ENCODE measurements around the gene EVI2B. TPM values are rescaled to one million over a fixed set of nuclear protein-coding genes. Genes with fewer than 3 reads are reported as not detected.

EVI2B gene
- total RNA-seq, 2 experiments from 2014 or later: 99.1 to 102 TPM

- intact Hi-C loops (cut with DNase I, micrococcal nuclease): loop anchor here in 1 of 2 experiments (10.0 kb wide), 1 partner anchor 65 kb away; the partner anchor contains the start of gene EVI2A
- H3K9me3 Mint-ChIP-seq: no peaks in the 10 kb centered on the region
- H3K4me1 Mint-ChIP-seq (ENCODE audit: low read depth): no peaks in the 10 kb centered on the region
- DNase-seq (no peak), ATAC-seq (ENCODE audit: poor library complexity) (no peak)
- Histone ChIP-seq H3K36me3 (ENCODE audit: insufficient read depth, low read length) (peaks cover 4% of the 10 kb centered on the region), H3K27me3 (ENCODE audit: control insufficient read depth in 1 of 2, insufficient read depth in 2 of 2, low read length in 2 of 2) (no peaks in the 10 kb centered on the region), H3K27ac (ENCODE audit: low read depth in 1 of 2, low read length in 2 of 2) (no peak overlapping the region), H3K4me3 (ENCODE audit: low read length) (no peak overlapping the region), H3K4me1 (ENCODE audit: insufficient read depth, low read length) (no peaks in the 10 kb centered on the region), H3K9me3 (ENCODE audit: control insufficient read depth in 1 of 2, insufficient read depth in 1 of 2, low read length in 2 of 2) (no peaks in the 10 kb centered on the region)
- ChIA-PET POLR2A (no interaction called here), CTCF (no interaction called here)
- no peaks in the 10 kb centered on the region for H3K27me3 Mint-ChIP-seq
- H3K27ac Mint-ChIP-seq: no peak overlapping the region
- TF ChIP-seq, protein P1, sequence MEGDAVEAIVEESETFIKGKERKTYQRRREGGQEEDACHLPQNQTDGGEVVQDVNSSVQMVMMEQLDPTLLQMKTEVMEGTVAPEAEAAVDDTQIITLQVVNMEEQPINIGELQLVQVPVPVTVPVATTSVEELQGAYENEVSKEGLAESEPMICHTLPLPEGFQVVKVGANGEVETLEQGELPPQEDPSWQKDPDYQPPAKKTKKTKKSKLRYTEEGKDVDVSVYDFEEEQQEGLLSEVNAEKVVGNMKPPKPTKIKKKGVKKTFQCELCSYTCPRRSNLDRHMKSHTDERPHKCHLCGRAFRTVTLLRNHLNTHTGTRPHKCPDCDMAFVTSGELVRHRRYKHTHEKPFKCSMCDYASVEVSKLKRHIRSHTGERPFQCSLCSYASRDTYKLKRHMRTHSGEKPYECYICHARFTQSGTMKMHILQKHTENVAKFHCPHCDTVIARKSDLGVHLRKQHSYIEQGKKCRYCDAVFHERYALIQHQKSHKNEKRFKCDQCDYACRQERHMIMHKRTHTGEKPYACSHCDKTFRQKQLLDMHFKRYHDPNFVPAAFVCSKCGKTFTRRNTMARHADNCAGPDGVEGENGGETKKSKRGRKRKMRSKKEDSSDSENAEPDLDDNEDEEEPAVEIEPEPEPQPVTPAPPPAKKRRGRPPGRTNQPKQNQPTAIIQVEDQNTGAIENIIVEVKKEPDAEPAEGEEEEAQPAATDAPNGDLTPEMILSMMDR (IDR thresholded peaks at IDR 0.05): no peak
- H3K4me3 Mint-ChIP-seq: no peak overlapping the region
- peaks cover 8% of the 10 kb centered on the region for H3K36me3 Mint-ChIP-seq (ENCODE audit: low read depth)
Measured at GRCh38 chr17:31260151-31260550, 53.7 kb downstream of the EVI2B start.

DNA sequence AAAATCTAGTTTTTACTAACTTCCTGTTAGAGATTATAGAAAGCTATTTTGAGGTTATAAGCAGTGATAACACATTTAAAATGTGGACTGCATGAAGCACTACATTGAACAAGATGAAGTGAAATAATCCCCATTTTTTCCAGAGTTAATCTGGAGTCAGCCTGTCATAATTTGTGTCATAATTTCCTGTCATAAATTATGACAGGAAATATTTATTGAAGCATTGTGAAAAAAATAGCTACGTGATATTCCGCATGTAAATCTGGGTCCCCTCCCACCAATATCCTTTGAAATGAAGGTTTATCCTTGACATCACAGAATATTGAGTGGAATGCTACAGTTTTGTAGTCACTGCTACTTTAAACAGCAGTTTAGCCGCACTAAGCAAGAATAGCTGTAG is 56.9 kb downstream of the EVI2B start:
- no peaks in the 10 kb centered on the region for H3K9me3 Mint-ChIP-seq
- POLR2A ChIA-PET: interaction anchor here (1.3 kb wide), 1 partner anchor 63 kb away, joined by 3 read pairs; no protein-coding TSS in a partner anchor
- CTCF ChIA-PET: interaction anchor here (1.0 kb wide), 1 partner anchor 12 kb away, joined by 3 read pairs; no protein-coding TSS in a partner anchor
- Histone ChIP-seq H3K36me3 (ENCODE audit: insufficient read depth, low read length) (no peaks in the 10 kb centered on the region), H3K27ac (ENCODE audit: low read depth in 1 of 2, low read length in 2 of 2) (no peak overlapping the region), H3K4me3 (ENCODE audit: low read length) (no peak overlapping the region), H3K27me3 (ENCODE audit: control insufficient read depth in 1 of 2, insufficient read depth in 2 of 2, low read length in 2 of 2) (no peaks in the 10 kb centered on the region), H3K9me3 (ENCODE audit: control insufficient read depth in 1 of 2, insufficient read depth in 1 of 2, low read length in 2 of 2) (no peaks in the 10 kb centered on the region), H3K4me1 (ENCODE audit: insufficient read depth, low read length) (no peaks in the 10 kb centered on the region)
- TF ChIP-seq, protein P1 (IDR thresholded peaks at IDR 0.05): no peak
- no peak overlapping the region for H3K27ac Mint-ChIP-seq
- DNase-seq: no peak
- intact Hi-C loops (cut with DNase I, micrococcal nuclease): no loop called here
- no peak overlapping the region for H3K4me3 Mint-ChIP-seq
- peaks cover 8% of the 10 kb centered on the region for H3K36me3 Mint-ChIP-seq (ENCODE audit: low read depth)
- H3K27me3 Mint-ChIP-seq: no peaks in the 10 kb centered on the region
- no peaks in the 10 kb centered on the region for H3K4me1 Mint-ChIP-seq (ENCODE audit: low read depth)
- no peak for ATAC-seq (ENCODE audit: poor library complexity)

GRCh38 chr17:31254654-31255053 is 59.2 kb downstream of the EVI2B start:
- ATAC-seq (ENCODE audit: poor library complexity) (no peak), DNase-seq (no peak)
- H3K27me3 Mint-ChIP-seq: no peaks in the 10 kb centered on the region
- H3K4me1 Mint-ChIP-seq (ENCODE audit: low read depth): no peaks in the 10 kb centered on the region
- no peaks in the 10 kb centered on the region for H3K9me3 Mint-ChIP-seq
- H3K27ac ChIP-seq (ENCODE audit: low read depth in 1 of 2, low read length in 2 of 2): no peak overlapping the region
- H3K4me1 ChIP-seq (ENCODE audit: insufficient read depth, low read length): no peaks in the 10 kb centered on the region
- POLR2A ChIA-PET: no interaction called here
- H3K4me3 Mint-ChIP-seq: no peak overlapping the region
- H3K9me3 ChIP-seq (ENCODE audit: control insufficient read depth in 1 of 2, insufficient read depth in 1 of 2, low read length in 2 of 2): no peaks in the 10 kb centered on the region
- TF ChIP-seq, protein P1 (IDR thresholded peaks at IDR 0.05): no peak
- no peaks in the 10 kb centered on the region for H3K36me3 ChIP-seq (ENCODE audit: insufficient read depth, low read length)
- H3K27me3 ChIP-seq (ENCODE audit: control insufficient read depth in 1 of 2, insufficient read depth in 2 of 2, low read length in 2 of 2): no peaks in the 10 kb centered on the region
- CTCF ChIA-PET: interaction anchor here (0.6 to 0.9 kb wide), 3 partner anchors 85 to 1532 kb away, joined by 3 read pairs; no protein-coding TSS in a partner anchor
- no peak overlapping the region for H3K27ac Mint-ChIP-seq
- no peak overlapping the region for H3K4me3 ChIP-seq (ENCODE audit: low read length)
- intact Hi-C loops (cut with DNase I, micrococcal nuclease): no loop called here
- H3K36me3 Mint-ChIP-seq (ENCODE audit: low read depth): peaks cover under 1% of the 10 kb centered on the region

Other genes starting within 250 kb of the EVI2B start
- gene NF1, start 219.1 kb downstream of the EVI2B start, total RNA-seq: 10 to 100 TPM; 15.5 to 18.7 TPM
- gene OMG, start 16.8 kb downstream of the EVI2B start, total RNA-seq: under 1 TPM; 0.44 to 0.47 TPM
- gene EVI2A, start 7.6 kb upstream of the EVI2B start, total RNA-seq: 10 to 100 TPM; 37.8 to 38.4 TPM
- gene RAB11FIP4, start 77.6 kb upstream of the EVI2B start, total RNA-seq: 10 to 100 TPM; 86.4 to 87.3 TPM